ENCODE measurements around the gene MCM7. TPM values are rescaled to one million over a fixed set of nuclear protein-coding genes. Genes with fewer than 3 reads are reported as not detected.

Gene MCM7
- total RNA-seq, 1 donor from 2014 or later, result 206 TPM

DNA sequence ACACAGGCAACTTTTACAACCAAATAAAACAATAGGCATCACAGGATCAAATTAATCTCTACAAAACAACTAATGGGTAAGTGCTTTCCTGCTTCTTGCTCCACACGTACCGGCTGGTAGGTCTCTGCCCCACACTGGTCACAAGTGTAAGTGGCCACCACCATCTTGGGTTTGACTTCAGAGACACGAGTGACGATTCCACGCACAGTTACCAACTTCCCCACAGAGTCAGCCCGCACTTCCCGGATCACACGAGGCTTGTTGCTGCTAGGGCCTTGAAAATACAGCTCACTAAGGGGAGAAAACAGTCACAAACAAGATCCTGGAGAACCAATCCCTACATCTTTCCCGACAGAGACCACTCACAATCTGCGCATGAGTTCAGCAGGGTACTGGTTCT, 2.3 kb downstream of the MCM7 start:
- Histone ChIP-seq H3K4me2 (peak overlapping the region; percentile 100), H3K9me3 (ENCODE audit: low read depth) (no peaks in the 10 kb centered on the region), H3K9ac (peak overlapping the region; percentile 99), H2AFZ (replicated peaks) (no peak overlapping the region), H3K79me2 (ENCODE audit: low read depth) (peaks cover 76% of the 10 kb centered on the region), H3K4me1 (peaks cover 14% of the 10 kb centered on the region), H3K4me3 (peak overlapping the region; percentile 94), H3K36me3 (peaks cover 29% of the 10 kb centered on the region), H3K27me3 (no peaks in the 10 kb centered on the region), H3K27ac (peak overlapping the region; percentile 98), H3F3A (ENCODE audit: low read depth) (peaks cover 83% of the 10 kb centered on the region), H4K20me1 (ENCODE audit: low read depth) (peaks cover 63% of the 10 kb centered on the region)
- Mint-ChIP-seq H3K4me1 (peaks cover 40% of the 10 kb centered on the region), H3K27me3 (ENCODE audit: insufficient read depth, low read depth) (peaks cover 30% of the 10 kb centered on the region), H3K27ac (peak overlapping the region; percentile 38), H3K36me3 (peaks cover 50% of the 10 kb centered on the region), H3K9me3 (no peaks in the 10 kb centered on the region), H3K4me3 (peak overlapping the region; percentile 95)
- DNase-seq (ENCODE audit: low spot score), result no peak
- TF ChIP-seq, protein P1, sequence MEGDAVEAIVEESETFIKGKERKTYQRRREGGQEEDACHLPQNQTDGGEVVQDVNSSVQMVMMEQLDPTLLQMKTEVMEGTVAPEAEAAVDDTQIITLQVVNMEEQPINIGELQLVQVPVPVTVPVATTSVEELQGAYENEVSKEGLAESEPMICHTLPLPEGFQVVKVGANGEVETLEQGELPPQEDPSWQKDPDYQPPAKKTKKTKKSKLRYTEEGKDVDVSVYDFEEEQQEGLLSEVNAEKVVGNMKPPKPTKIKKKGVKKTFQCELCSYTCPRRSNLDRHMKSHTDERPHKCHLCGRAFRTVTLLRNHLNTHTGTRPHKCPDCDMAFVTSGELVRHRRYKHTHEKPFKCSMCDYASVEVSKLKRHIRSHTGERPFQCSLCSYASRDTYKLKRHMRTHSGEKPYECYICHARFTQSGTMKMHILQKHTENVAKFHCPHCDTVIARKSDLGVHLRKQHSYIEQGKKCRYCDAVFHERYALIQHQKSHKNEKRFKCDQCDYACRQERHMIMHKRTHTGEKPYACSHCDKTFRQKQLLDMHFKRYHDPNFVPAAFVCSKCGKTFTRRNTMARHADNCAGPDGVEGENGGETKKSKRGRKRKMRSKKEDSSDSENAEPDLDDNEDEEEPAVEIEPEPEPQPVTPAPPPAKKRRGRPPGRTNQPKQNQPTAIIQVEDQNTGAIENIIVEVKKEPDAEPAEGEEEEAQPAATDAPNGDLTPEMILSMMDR (IDR thresholded peaks at IDR 0.05), result no peak
- TF ChIP-seq EZH2phosphoT487 (IDR thresholded peaks at IDR 0.05), result no peak

DNA sequence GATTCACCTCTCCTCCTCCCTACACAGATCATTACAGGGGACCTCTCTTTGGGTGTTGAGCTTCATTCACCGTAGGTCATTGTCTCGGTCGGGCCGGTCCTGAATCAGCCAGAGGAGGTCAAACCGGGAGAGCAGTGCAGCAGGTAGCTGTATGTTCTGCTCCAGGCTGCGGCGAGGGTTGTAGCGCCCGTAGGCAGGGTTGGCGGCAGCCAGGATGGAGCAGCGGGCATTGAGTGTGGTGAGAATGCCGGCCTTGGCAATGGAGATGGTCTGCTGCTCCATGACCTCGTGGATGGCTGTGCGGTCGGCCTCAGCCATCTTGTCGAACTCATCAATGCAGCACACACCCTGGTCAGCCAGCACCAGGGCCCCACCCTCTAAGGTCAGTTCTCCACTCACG, 5.5 kb downstream of the MCM7 start:
- Mint-ChIP-seq H3K27me3 (ENCODE audit: insufficient read depth, low read depth) (peaks cover 23% of the 10 kb centered on the region), H3K27ac (no peak overlapping the region), H3K4me1 (peaks cover 32% of the 10 kb centered on the region), H3K9me3 (no peaks in the 10 kb centered on the region), H3K4me3 (peak overlapping the region; percentile 50), H3K36me3 (peaks cover 64% of the 10 kb centered on the region)
- Histone ChIP-seq H3K27ac (peak overlapping the region; percentile 21), H4K20me1 (ENCODE audit: low read depth) (peaks cover 76% of the 10 kb centered on the region), H3K4me2 (no peak overlapping the region), H3K27me3 (no peaks in the 10 kb centered on the region), H3K4me3 (no peak overlapping the region), H3K9ac (no peak overlapping the region), H3F3A (ENCODE audit: low read depth) (peaks cover 96% of the 10 kb centered on the region), H3K79me2 (ENCODE audit: low read depth) (peaks cover 61% of the 10 kb centered on the region), H3K9me3 (ENCODE audit: low read depth) (no peaks in the 10 kb centered on the region), H3K36me3 (peaks cover 29% of the 10 kb centered on the region), H3K4me1 (peaks cover 14% of the 10 kb centered on the region), H2AFZ (replicated peaks) (no peak overlapping the region)
- TF ChIP-seq, protein P1 (IDR thresholded peaks at IDR 0.05), result no peak
- TF ChIP-seq EZH2phosphoT487 (IDR thresholded peaks at IDR 0.05) (no peak), EZH2 (IDR thresholded peaks at IDR 0.05) (no peak)
- no peak for DNase-seq (ENCODE audit: low spot score)

DNA sequence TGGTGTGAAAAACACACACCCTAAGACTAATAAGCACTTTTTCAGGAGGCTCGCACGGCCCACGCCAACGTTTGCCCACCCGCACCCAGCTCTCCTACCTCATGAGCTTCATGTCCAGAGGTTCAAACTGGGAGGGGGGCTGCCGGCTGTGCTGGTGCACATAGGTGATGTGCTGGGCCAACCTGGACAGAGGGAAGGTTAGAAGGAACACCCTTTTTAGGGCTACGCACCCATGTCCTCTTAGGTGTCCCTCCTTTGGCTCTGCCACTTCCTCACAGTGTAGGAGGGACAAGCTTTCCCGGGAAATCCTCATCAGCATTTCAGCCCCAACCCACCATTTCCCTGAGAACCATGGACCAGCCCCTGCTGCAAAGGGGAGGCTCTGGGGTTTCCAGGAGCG, 5.9 kb downstream of the MCM7 start:
- Histone ChIP-seq H2AFZ (replicated peaks) (no peak overlapping the region), H3K9ac (no peak overlapping the region), H3K27ac (peak overlapping the region; percentile 21), H4K20me1 (ENCODE audit: low read depth) (peaks cover 76% of the 10 kb centered on the region), H3K4me1 (peaks cover 14% of the 10 kb centered on the region), H3K27me3 (no peaks in the 10 kb centered on the region), H3K9me3 (ENCODE audit: low read depth) (no peaks in the 10 kb centered on the region), H3K36me3 (peaks cover 29% of the 10 kb centered on the region), H3K79me2 (ENCODE audit: low read depth) (peaks cover 57% of the 10 kb centered on the region), H3K4me2 (no peak overlapping the region), H3F3A (ENCODE audit: low read depth) (peaks cover 98% of the 10 kb centered on the region), H3K4me3 (no peak overlapping the region)
- no peak for DNase-seq (ENCODE audit: low spot score)
- H3K4me3 Mint-ChIP-seq, result no peak overlapping the region
- H3K4me1 Mint-ChIP-seq, result peaks cover 37% of the 10 kb centered on the region
- no peak for TF ChIP-seq EZH2 (IDR thresholded peaks at IDR 0.05)
- TF ChIP-seq EZH2phosphoT487 (IDR thresholded peaks at IDR 0.05), result no peak
- TF ChIP-seq, protein P1 (IDR thresholded peaks at IDR 0.05), result no peak
- H3K27ac Mint-ChIP-seq, result no peak overlapping the region
- H3K27me3 Mint-ChIP-seq (ENCODE audit: insufficient read depth, low read depth), result peaks cover 21% of the 10 kb centered on the region
- peaks cover 67% of the 10 kb centered on the region for H3K36me3 Mint-ChIP-seq
- H3K9me3 Mint-ChIP-seq, result no peaks in the 10 kb centered on the region

Data from neural progenitor cell (in vitro differentiated cells).